Measurements from ENCODE around the gene FTO.

DNA sequence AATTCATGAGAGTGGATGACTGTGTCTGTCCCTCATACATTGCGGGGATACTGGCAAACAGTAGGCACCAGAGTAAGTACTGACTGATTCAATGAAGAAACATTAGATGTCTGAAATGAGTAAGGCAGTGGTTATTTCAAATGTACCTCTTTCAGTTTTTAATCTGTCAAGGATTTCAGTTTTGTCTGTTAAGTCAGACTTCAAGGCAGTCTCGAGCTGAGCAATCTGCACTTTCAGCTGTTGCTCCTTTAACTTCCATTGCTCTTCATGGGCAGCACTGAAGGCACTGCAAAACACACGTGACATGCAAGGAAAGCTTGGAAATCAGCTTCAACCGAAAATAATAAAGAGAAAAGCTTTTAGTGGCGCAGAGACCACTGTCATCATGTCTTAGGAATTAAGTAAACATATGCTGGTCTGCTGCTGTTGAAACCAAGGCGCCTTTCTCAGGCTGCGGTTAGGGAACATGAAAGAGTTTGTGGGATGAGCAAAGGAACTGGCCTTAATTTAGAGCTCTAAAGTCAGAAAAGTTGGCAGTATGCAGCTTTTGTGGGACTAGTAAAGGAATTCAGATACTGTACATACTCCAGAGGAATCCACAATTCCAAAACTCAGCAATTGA is 39.1 kb upstream of the FTO start:
- no peak for TF ChIP-seq GATA2 (IDR thresholded peaks at IDR 0.05; ENCODE audit: low read depth, low read length)
- no peak for TF ChIP-seq GATA3 (IDR thresholded peaks at IDR 0.05; ENCODE audit: low read depth, low read length)
